ENCODE measurements around the gene KLHL17.

DNA sequence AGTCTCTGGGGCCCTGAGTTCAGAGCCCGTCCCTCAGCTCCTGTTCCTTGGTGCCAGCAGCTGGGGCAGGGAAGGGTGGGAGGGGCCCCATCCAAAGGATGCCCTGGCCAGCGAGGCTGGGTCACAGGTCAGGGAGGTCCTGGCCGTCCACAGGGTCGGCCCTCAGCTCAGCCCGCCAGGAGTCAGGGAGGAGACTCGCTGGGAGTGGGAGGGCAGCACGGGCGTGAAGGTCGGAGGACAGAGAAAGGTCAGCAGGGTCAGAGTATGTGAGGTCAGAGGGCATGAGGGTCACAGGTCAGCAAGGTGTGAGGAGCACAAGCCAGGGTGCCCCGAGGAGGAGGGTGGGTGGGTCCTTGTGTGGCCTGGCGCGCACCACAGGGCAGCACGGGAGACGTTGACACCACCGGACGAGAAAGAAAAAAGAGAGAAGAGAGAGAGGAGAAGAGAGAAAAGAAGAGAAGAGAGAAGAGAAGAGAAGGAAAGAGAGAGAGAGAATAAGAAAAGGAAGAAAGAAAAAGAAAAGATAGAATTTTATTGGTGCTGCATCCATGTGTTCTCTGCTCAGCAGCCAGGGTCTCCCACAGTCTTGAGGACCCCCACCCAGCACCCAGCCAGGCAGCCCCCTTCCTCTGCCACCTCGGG, 14.4 kb downstream of the KLHL17 start:
- TF ChIP-seq POLR2A (IDR thresholded peaks at IDR 0.05; ENCODE audit: low read length) (no peak), GATA1 (IDR thresholded peaks at IDR 0.05; ENCODE audit: low read depth, low read length) (no peak)

Data from erythroblast (primary cell).